Vagina (tissue), 2 donors: ENCODE measurements around the gene ETV2. TPM values are rescaled to one million over a fixed set of nuclear protein-coding genes. Genes with fewer than 3 reads are reported as not detected.
"Not testable (repeated sequence)": the region's sequence is repeated elsewhere in the genome, so short reads cannot be mapped to it uniquely, and the experiment has no call there.

Source experiments
- DNase-seq, 2 donors: peaks; one replicate each; pipeline ENCODE4 v3.0.0-alpha.2; 2017; ENCODE audit errors: extremely low spot score in 2 of 2
- H3K27ac ChIP-seq: fragments of 200-600 bp; sonication (generic); one replicate; pipeline ENCODE4 v1.5.1; 2019
- H3K27me3 ChIP-seq: fragments of 200-600 bp; sonication (generic); one replicate; pipeline ENCODE4 v1.5.1; 2019
- H3K36me3 ChIP-seq, 2 donors: fragments of 200-600 bp; sonication (generic); one replicate each; pipeline ENCODE4 v1.5.1; 2017 to 2019
- H3K4me1 ChIP-seq: fragments of 200-600 bp; sonication (generic); one replicate; pipeline ENCODE4 v1.5.1; 2019
- H3K4me3 ChIP-seq, 2 donors: fragments of 200-600 bp; sonication (generic); 1 replicate in 1 of 2; 2 replicates in 1 of 2; pipeline ENCODE4 v1.5.1; 2016 to 2019
- H3K9me3 ChIP-seq: fragments of 200-600 bp; sonication (generic); one replicate; pipeline ENCODE4 v1.5.1; 2019
- POLR2A ChIP-seq, 2 donors: fragments of 450-650 bp; IDR thresholded peaks; one replicate each; pipeline ENCODE4 v1.6.1; 2017; ENCODE audit warnings: antibody characterized with exemption in 2 of 2, mild to moderate bottlenecking in 2 of 2, moderate library complexity in 2 of 2
- POLR2AphosphoS5 ChIP-seq, 2 donors: sonication (generic); formaldehyde crosslinking; IDR thresholded peaks; one replicate each; pipeline ENCODE4 v1.9.0; 2017; ENCODE audit warnings: antibody characterized with exemption in 2 of 2, mild to moderate bottlenecking in 2 of 2, low read depth in 1 of 2; ENCODE audit not compliant: insufficient read depth in 1 of 2
- intact Hi-C: fragments of 100-400 bp; cut with DNase I; formaldehyde crosslinking; loops from one replicate; pipeline ENCODE4 v1.15.1; 2023
- total RNA-seq: library from RNA; depleted of rRNA; stranded (reverse); fragments of >200 nt; gene quantifications from one replicate; pipeline ENCODE4 v1.2.3, GENCODE V29; 2016
- TF ChIP-seq, protein P1 (sequence below), 3 experiments: fragments of 450-650 bp in 2 of 3; fragments of 200-600 bp in 1 of 3; sonication (generic) in 1 of 3; IDR thresholded peaks; one replicate each; pipeline ENCODE4 v1.5.1; 2017 to 2019; ENCODE audit warnings: antibody characterized with exemption in 3 of 3, mild to moderate bottlenecking in 2 of 3, moderate library complexity in 2 of 3

The ETV2 gene
- total RNA-seq, 1 donor from 2014 or later, result not detected

DNA sequence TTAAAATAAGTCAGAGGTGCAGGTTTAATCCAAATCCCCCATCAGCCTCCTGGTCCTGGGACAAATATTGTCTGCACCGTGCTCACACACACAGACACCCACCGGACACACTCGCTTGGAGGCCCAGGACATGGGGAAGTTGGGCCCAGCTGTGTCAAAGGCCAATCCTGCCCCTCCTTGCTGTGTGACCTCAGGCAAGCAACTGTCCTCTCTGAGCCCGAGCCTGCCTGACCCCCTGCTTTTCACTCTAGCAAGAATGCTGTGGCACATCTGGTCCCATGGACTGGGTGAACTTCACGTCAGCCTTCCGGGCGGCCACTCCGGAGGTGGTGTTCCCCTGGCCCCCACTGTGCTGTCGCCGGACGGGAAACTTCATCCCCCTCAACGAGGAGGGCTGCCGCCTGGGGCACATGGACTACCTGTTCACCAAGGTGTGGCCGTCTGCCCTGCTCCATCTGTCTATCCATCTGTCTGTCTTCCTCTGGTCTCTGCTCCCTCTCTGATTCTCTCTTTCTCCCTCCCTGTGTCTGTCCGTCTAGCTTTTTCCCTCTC is 34.1 kb downstream of the ETV2 start:
- Histone ChIP-seq H3K27ac (no peak overlapping the region), H3K4me3 (no peak overlapping the region), H3K9me3 (no peaks in the 10 kb centered on the region), H3K4me1 (no peaks in the 10 kb centered on the region), H3K27me3 (no peaks in the 10 kb centered on the region), H3K36me3 (no peaks in the 10 kb centered on the region)
- intact Hi-C loops, result no loop called here
- no peak for DNase-seq
- TF ChIP-seq POLR2A (IDR thresholded peaks at IDR 0.05) (no peak), POLR2AphosphoS5 (IDR thresholded peaks at IDR 0.05; ENCODE audit: insufficient read depth in 1 of 2, low read depth in 1 of 2) (no peak)
- TF ChIP-seq, protein P1, sequence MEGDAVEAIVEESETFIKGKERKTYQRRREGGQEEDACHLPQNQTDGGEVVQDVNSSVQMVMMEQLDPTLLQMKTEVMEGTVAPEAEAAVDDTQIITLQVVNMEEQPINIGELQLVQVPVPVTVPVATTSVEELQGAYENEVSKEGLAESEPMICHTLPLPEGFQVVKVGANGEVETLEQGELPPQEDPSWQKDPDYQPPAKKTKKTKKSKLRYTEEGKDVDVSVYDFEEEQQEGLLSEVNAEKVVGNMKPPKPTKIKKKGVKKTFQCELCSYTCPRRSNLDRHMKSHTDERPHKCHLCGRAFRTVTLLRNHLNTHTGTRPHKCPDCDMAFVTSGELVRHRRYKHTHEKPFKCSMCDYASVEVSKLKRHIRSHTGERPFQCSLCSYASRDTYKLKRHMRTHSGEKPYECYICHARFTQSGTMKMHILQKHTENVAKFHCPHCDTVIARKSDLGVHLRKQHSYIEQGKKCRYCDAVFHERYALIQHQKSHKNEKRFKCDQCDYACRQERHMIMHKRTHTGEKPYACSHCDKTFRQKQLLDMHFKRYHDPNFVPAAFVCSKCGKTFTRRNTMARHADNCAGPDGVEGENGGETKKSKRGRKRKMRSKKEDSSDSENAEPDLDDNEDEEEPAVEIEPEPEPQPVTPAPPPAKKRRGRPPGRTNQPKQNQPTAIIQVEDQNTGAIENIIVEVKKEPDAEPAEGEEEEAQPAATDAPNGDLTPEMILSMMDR (IDR thresholded peaks at IDR 0.05), result no peak

GRCh38 chr19:35689836-35690235 is 48.3 kb downstream of the ETV2 start:
- no peaks in the 10 kb centered on the region for H3K4me1 ChIP-seq
- H3K4me3 ChIP-seq, result no peak overlapping the region
- DNase-seq, result no peak
- H3K9me3 ChIP-seq, result no peaks in the 10 kb centered on the region
- TF ChIP-seq POLR2A (IDR thresholded peaks at IDR 0.05) (no peak), POLR2AphosphoS5 (IDR thresholded peaks at IDR 0.05; ENCODE audit: insufficient read depth in 1 of 2, low read depth in 1 of 2) (no peak)
- TF ChIP-seq, protein P1 (IDR thresholded peaks at IDR 0.05), result no peak
- intact Hi-C loops, result no loop called here
- no peak overlapping the region for H3K27ac ChIP-seq
- no peaks in the 10 kb centered on the region for H3K27me3 ChIP-seq
- no peaks in the 10 kb centered on the region for H3K36me3 ChIP-seq

DNA sequence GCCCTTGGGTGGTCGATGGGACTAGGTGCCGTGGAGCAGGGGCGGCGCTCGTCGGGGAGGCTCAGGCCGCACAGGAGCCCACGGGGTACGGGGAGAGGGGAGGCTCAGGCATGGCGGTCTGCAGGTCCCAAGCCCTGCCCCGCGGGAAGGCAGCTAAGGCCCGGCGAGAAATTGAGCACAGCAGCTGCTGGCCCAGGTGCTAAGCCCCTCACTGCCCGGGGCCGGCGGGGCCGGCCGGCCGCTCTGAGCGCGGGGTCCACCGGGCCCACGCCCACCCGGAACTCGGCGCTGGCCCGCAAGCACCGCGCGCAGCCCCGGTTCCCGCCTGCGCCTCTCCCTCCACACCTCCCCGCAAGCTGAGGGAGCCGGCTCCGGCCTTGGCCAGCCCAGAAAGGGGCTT is 49.6 kb downstream of the ETV2 start:
- H3K27me3 ChIP-seq, H3K4me3 ChIP-seq, DNase-seq, H3K4me1 ChIP-seq, intact Hi-C loops, H3K9me3 ChIP-seq, H3K27ac ChIP-seq, H3K36me3 ChIP-seq: not testable (repeated sequence)

GRCh38 chr19:35692010-35692409 is 50.5 kb downstream of the ETV2 start:
- TF ChIP-seq POLR2AphosphoS5 (IDR thresholded peaks at IDR 0.05; ENCODE audit: insufficient read depth in 1 of 2, low read depth in 1 of 2) (no peak), POLR2A (IDR thresholded peaks at IDR 0.05) (no peak)
- TF ChIP-seq, protein P1 (IDR thresholded peaks at IDR 0.05), result no peak
- Histone ChIP-seq H3K9me3 (no peaks in the 10 kb centered on the region), H3K27ac (no peak overlapping the region), H3K36me3 (no peaks in the 10 kb centered on the region), H3K4me1 (no peaks in the 10 kb centered on the region), H3K27me3 (no peaks in the 10 kb centered on the region), H3K4me3 (no peak overlapping the region)
- intact Hi-C loops, result no loop called here
- DNase-seq, result no peak

- TF ChIP-seq POLR2A (IDR thresholded peaks at IDR 0.05) (no peak), POLR2AphosphoS5 (IDR thresholded peaks at IDR 0.05; ENCODE audit: insufficient read depth in 1 of 2, low read depth in 1 of 2) (no peak)
- TF ChIP-seq, protein P1 (IDR thresholded peaks at IDR 0.05), result no peak
- Histone ChIP-seq H3K4me1 (no peaks in the 10 kb centered on the region), H3K27ac (no peak overlapping the region), H3K27me3 (no peaks in the 10 kb centered on the region), H3K36me3 (no peaks in the 10 kb centered on the region), H3K4me3 (no peak overlapping the region), H3K9me3 (no peaks in the 10 kb centered on the region)
- no peak for DNase-seq
- intact Hi-C loops, result no loop called here
These were observed 51.9 kb downstream of the ETV2 start for GRCh38 chr19:35693422-35693821.
